ENCODE data around the gene MAT2B. TPM values are rescaled to one million over a fixed set of nuclear protein-coding genes. Genes with fewer than 3 reads are reported as not detected.

Gene MAT2B
- total and polyA plus RNA-seq, 2 of the 13 experiments (the other 11 are each of a cell fraction or from before 2014, with no cell fraction given), result 20.2 to 37.1 TPM

GRCh38 chr5:163503106-163504078 is 2.0 kb upstream of the MAT2B start (continued):
- peak; percentile 35; the same call in 1 of the 2 replicates for TF ChIP-seq TAF1 (CRISPR knock-in tag; IDR thresholded peaks at IDR 0.05)
- TF ChIP-seq POLR2G (IDR thresholded peaks at IDR 0.05; ENCODE audit: low read depth, low read length), result 0 out of 2 replicates have a peak, but pooled peaks have one; percentile 37
- no peak for TF ChIP-seq DNMT1 (CRISPR knock-in tag; IDR thresholded peaks at IDR 0.05)
- peak; percentile 27; the same call in 1 of the 2 replicates for TF ChIP-seq ZNF331 (CRISPR knock-in tag; IDR thresholded peaks at IDR 0.05)
- TF ChIP-seq ZNF446 (CRISPR knock-in tag; IDR thresholded peaks at IDR 0.05), result no peak
- 0 out of 2 replicates have a peak, but pooled peaks have one; percentile 18 for TF ChIP-seq ZNF205 (CRISPR knock-in tag; IDR thresholded peaks at IDR 0.05)
- TF ChIP-seq THAP9 (CRISPR knock-in tag; IDR thresholded peaks at IDR 0.05; ENCODE audit: borderline replicate concordance), result no peak
- TF ChIP-seq ARID5B (CRISPR knock-in tag; IDR thresholded peaks at IDR 0.05), result peak; percentile 47
- TF ChIP-seq NFE2 (CRISPR knock-in tag; IDR thresholded peaks at IDR 0.05), result no peak
